NCI-H69 (cell line): ENCODE results near the gene S100A2.
A peak's percentile ranks its signal among the peaks of the same experiment; 100 is the strongest.
"Not testable (repeated sequence)": the region's sequence is repeated elsewhere in the genome, so short reads cannot be mapped to it uniquely, and the experiment has no call there.

Experiments used
- DNase-seq: peaks from one replicate; lab custom pipeline; 2025; lab: John Stamatoyannopoulos, UW

Gene S100A2

GRCh38 chr1:153563991-153564390, 1.7 kb downstream of the S100A2 start:
- peak; percentile 33 for DNase-seq

DNA sequence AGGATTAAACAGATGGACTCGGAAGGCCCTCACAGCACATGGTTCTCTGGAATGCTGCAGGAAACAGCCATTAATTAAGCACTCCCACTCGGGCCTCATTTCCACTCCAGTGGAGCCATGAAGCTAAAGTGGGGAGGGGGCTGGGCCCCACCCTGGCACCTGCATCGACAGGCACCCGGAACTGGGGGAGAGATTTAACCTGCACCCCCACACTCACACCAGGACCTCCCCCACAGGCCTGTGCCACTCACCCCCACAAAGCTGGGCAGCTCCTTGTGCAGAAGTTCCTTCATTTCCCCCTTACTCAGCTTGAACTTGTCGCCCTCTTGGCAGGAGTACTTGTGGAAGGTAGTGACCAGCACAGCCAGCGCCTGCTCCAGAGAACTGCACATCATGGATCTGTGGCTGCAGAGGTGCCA, 2.2 kb downstream of the S100A2 start:
- no peak for DNase-seq

DNA sequence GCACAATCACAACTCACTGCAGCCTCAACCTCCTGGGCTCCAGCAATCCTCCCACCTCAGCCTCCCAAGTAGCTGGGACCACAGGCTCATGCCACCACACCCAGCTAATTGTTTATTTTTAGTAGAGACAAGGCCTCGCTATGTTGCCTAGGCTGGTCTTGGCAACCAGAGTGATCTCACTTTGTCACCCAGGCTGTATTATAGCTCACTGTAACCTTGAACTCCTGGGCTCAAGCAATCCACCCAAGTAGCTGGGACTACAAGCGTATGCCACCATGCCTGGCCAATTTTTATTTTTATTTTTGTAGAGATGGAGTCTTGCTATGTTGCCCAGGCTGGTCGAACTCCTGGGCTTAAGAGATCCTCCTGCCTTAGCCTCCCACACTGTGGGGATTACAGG, 3.6 kb downstream of the S100A2 start:
- DNase-seq, result not testable (repeated sequence)

GRCh38 chr1:153561466-153561985, 4.1 kb downstream of the S100A2 start:
- DNase-seq, result no peak

GRCh38 chr1:153560771-153561465, 4.7 kb downstream of the S100A2 start:
- no peak for DNase-seq

- DNase-seq, result no peak
These were observed 5.4 kb downstream of the S100A2 start for GRCh38 chr1:153560241-153560640.

DNA sequence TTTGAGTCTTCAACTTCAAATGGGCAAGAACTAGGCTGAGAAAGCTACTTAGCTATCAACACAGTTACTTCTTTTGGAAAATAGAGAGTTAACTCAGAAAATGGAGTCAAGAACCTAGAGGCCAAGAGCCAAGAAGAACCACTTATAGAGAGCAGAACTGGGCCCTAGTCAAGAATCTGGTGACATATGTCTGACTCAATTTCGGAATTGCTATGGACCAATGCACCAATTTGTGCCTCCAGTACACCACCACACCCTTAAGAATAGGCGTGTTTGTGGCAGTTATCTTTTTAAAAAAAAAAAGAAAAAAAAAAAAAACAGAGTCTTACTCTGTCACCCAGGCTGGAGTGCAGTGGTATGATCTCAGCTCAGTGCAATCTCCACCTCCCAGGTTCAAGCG, 7.8 kb downstream of the S100A2 start:
- DNase-seq, result no peak

- no peak for DNase-seq
These were observed 9.3 kb downstream of the S100A2 start for GRCh38 chr1:153556348-153556747.

DNA sequence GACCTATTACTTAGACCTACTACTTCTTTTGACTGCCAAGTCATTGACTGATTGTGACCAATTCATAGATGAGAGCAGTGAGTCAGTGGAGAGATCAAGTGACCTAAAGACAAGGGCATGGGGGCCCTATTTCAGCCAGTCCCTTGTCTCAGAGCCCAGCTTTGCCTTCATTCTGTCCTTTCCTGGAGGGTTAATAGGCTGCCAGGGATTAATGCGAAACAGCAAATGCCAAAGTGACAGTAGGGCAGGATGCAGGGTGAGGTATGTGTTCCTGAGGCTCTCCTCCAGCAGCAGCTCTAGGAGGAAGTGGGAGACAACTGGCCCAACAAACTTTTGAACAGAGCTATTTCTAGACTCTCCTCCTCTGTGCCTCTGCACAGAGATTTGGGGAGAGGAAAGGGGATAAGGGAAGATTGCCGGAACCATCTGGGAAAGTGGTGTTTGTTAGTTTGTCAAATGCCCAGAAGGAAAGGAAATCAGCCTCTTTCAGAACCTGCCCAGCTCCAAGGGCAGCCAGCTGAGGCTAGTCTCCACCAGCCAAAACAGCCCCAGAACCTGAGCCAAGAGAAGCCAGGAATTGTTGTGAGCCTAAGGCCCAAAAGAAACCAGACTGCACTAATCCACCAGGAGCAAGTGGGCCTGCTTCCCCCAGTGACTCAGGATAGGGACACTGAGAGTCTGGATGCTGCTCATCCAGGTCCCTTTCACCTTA, 11.7 kb downstream of the S100A2 start:
- DNase-seq, result no peak

GRCh38 chr1:153553096-153553495, 12.5 kb downstream of the S100A2 start:
- no peak for DNase-seq

- DNase-seq, result no peak
These were observed 13.3 kb downstream of the S100A2 start for GRCh38 chr1:153552335-153552734.

GRCh38 chr1:153550827-153551500, 14.7 kb downstream of the S100A2 start:
- no peak for DNase-seq

GRCh38 chr1:153550398-153550758, 15.3 kb downstream of the S100A2 start:
- DNase-seq, result no peak

DNA sequence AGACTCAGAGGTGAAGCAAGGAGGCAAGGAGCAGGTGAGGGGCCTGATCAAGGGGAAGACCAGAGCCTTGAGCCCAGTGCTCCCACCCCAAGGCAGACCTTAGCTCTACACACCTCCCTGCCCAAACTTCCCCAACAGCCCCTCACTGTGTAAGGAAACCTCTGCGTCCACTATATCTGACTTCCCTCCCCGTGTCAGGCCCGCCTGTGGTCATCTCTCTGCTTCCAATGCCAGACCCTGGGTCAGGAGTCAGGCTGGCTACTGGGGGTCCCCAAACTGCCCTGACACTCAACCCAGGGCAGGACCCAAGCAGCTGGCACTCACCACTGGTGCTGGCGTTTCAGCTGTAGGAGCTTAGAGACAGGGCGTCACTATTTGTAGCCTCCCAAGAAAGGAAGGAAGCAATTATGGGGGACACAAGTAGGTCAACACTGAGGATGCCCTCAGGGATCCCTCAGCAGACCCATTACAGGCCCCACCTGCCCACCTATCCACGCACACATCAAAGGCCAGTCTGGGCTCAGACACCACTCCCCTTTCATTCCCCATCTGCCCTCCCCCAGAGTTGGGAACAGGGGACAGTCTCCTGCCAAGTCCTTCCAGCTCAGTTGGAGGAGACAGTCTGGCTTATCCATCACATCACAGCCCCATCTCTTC, 15.8 kb downstream of the S100A2 start:
- DNase-seq, result peak; percentile 76

- peak; percentile 67 for DNase-seq
These were observed 16.6 kb downstream of the S100A2 start, which contains the start of gene S100A3 for GRCh38 chr1:153548722-153549688. Gene S100A3, minus strand, starts transcription at chr1:153549258. Its CDS starts 773 bp downstream, at chr1:153548485.

DNA sequence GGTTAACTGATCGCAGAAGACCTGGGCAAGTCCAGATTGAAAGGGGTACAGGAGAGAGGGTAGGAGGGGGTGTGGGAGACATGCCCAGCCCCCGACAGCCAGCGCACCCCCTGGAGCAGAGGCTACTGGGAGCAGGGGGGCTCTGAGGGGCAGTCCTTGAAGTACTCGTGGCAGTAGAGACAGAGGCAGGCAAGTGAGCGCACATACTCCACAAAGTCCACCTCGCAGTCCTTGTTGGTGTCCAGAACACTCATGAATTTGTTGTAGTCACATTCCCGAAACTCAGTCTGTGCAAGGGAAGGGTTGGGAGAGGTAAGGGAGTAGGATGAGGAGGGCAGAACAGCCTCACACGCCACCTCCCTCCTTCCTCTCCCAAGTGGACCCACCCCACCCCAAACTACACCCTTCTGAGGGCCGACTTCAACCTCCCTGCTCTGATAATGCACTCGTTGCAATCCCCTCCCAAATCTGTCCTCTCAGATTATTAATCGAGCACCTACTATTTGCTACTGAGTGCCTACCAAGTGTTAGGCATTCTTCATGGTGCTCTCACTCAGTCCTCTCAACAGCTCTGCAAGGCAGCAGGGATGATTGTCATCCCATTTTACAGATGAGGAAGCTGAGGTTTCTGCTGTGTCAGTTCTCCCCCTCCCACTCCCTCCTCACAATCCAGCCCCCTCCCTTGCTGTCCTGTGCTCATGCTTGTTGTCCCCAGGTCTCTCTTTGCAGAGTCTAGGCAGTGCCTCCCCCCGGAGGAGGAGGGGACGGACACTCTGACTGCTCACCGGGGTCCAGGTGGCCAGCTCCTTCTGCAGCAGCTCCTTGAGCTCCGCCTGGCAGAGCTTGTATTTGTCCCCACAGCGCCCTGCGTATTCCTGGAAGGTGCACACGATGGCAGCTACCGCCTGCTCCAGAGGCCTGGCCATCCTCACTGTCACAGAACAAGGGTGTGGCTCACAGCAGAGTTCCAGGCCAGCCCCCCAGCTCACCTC, 17.8 kb downstream of the S100A2 start:
- DNase-seq, result no peak

- no peak for DNase-seq
These were observed 18.7 kb downstream of the S100A2 start for GRCh38 chr1:153546796-153547559.

GRCh38 chr1:153546371-153546770, 19.3 kb downstream of the S100A2 start:
- DNase-seq, result no peak
